Ectodermal cell (in vitro differentiated cells): Measurements from ENCODE around the gene ST7.
"Not testable (repeated sequence)": the region's sequence is repeated elsewhere in the genome, so short reads cannot be mapped to it uniquely, and the experiment has no call there.

Source experiments
- H3K27ac ChIP-seq: 2 replicates; pipeline ENCODE4 v1.7.0; 2013; ENCODE audit warnings: mild to moderate bottlenecking, low read depth, low read length; ENCODE audit not compliant: insufficient read depth, poor library complexity, severe bottlenecking
- H3K27me3 ChIP-seq: 2 replicates; pipeline ENCODE4 v1.7.0; 2013; ENCODE audit warnings: mild to moderate bottlenecking, low read length; ENCODE audit not compliant: insufficient read depth, control insufficient read depth, poor library complexity, severe bottlenecking
- H3K36me3 ChIP-seq: one replicate; pipeline ENCODE4 v1.7.0; 2013; ENCODE audit warnings: low read length; ENCODE audit not compliant: control insufficient read depth, insufficient read depth
- H3K4me1 ChIP-seq: one replicate; pipeline ENCODE4 v1.7.0; 2013; ENCODE audit warnings: low read length; ENCODE audit not compliant: control insufficient read depth, insufficient read depth
- H3K4me3 ChIP-seq: 2 replicates; pipeline ENCODE4 v1.7.0; 2013; ENCODE audit warnings: low read depth, low read length, control low read depth; ENCODE audit not compliant: insufficient read depth
- H3K9me3 ChIP-seq: 2 replicates; pipeline ENCODE4 v1.7.0; 2013; ENCODE audit warnings: mild to moderate bottlenecking, low read length, moderate library complexity; ENCODE audit not compliant: control insufficient read depth
- WGBS, 2 experiments: methylation state at CpG; one replicate each; pipeline ENCODE4 v1.1.7; 2013; ENCODE audit warnings: missing lambda C conversion rate in 2 of 2; 5-methylcytosine and 5-hydroxymethylcytosine counted together

The ST7 gene

DNA sequence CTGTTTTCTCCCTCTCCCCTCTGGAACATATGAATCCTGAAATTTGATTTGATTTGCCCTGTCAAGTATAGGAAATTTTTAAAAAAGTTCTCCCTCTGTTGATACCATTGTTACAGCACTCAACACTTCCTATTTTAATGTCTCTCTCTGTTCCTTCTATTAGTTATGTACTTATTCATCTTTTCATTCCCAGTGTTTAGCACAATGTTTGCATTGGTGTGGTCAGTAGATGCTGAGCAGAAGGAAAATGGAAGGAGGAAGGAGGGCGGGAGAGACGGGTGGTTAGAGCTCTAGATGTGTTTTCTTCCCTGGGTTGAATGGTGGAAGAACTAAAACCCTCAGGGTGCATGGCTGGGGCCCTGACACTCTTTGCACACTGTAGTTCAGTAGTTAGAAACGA is 290.1 kb downstream of the ST7 start:
- Histone ChIP-seq H3K27me3 (no peaks in the 10 kb centered on the region), H3K27ac (no peak overlapping the region), H3K4me1 (no peaks in the 10 kb centered on the region), H3K4me3 (no peak overlapping the region), H3K36me3 (no peaks in the 10 kb centered on the region), H3K9me3 (no peaks in the 10 kb centered on the region)
- 93% methylated on average over 3 of the region's 3 CpGs for WGBS, 2 experiments

DNA sequence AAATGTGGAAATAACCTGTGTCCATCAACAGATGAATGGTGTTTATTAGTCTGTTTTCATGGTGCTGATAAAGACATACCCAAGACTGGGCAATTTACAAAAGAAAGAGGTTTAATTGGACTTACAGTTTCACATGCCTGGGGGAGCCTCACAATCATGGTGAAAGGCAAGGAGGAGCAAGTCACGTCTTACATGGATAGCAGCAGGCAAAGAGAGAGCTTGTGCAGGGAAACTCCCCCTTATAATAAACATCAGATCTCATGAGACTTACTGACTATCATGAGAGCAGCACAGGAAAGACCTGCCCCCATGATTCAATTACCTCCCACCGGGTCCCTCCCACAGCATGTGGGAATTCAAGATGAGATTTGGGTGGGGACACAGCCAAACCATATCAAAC is 292.4 kb downstream of the ST7 start:
- 89 to 100% methylated on average over 1 to 2 of the region's 2 CpGs for WGBS, 2 experiments
- H3K36me3 ChIP-seq, H3K27me3 ChIP-seq, H3K27ac ChIP-seq, H3K9me3 ChIP-seq, H3K4me1 ChIP-seq, H3K4me3 ChIP-seq: not testable (repeated sequence)

GRCh38 chr7:117247809-117248208 is 294.5 kb downstream of the ST7 start:
- no peaks in the 10 kb centered on the region for H3K27me3 ChIP-seq
- no peak overlapping the region for H3K4me3 ChIP-seq
- 75 to 80% methylated on average over 4 of the region's 4 CpGs for WGBS, 2 experiments
- no peaks in the 10 kb centered on the region for H3K36me3 ChIP-seq
- no peaks in the 10 kb centered on the region for H3K4me1 ChIP-seq
- no peak overlapping the region for H3K27ac ChIP-seq
- no peaks in the 10 kb centered on the region for H3K9me3 ChIP-seq

DNA sequence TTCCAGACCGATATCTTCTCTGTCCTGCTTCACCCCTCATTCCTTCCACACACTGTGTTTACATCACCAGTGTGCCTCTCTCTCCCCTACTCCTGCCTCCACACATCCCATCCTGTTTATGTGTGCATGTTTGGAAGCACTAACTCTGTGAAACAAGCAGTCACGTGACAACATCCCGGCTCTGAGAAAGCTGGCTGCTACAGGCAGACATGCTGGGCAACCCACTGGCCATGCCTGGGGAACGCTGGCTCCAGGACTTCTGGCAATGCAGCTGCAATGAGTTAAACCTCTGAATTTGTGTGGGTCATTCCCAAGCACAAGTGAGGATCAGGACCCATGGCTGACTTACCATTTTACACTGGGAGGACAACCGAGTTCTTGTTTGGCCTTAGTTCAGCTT is 295.5 kb downstream of the ST7 start:
- Histone ChIP-seq H3K9me3 (no peaks in the 10 kb centered on the region), H3K36me3 (no peaks in the 10 kb centered on the region), H3K4me1 (no peaks in the 10 kb centered on the region), H3K4me3 (no peak overlapping the region), H3K27me3 (no peaks in the 10 kb centered on the region), H3K27ac (no peak overlapping the region)
- WGBS, 2 experiments = 89 to 92% methylated on average over 5 of the region's 5 CpGs

DNA sequence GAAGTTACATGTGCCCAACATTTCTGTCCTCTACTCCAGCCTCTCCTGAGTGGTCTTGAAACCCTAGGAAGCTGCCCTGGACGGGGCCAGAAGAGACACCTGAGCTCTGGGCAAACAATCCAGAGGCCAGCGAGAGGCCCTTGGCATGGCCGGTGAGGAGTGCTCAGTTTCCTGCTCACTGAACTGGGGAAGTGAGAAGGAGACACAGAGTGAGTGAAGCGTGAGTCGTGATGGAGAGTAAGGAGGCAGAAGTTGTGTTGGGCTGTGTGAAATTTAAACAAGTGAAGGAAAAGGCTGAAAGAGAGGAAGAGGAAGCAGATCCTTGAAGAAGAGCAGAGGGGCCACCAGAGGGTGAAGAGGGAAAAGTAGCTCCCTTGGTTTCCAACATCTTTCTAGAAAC is 296.4 kb downstream of the ST7 start:
- WGBS, 2 experiments = 90 to 92% methylated on average over 5 of the region's 5 CpGs
- no peak overlapping the region for H3K27ac ChIP-seq

DNA sequence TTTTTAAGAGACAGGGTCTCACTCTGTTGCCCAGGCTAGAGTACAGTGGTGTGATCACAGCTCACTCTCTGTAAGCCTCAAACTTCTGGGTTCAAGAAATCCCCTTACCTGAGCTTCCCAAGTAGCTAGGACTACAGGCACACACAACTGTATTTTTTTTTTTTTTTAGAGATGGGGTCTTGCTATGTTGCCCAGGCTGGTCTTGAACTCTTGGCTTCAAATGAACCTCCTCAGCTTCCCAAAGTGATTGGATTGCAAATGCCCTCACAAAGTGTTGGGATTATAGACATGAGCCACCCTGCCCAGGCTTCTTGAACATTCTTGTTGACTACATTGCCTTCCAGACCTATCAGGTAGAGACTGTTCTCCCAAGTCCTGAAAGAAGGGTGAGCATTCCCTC is 296.9 kb downstream of the ST7 start:
- Histone ChIP-seq H3K27me3 (no peaks in the 10 kb centered on the region), H3K4me3 (no peak overlapping the region), H3K36me3 (no peaks in the 10 kb centered on the region), H3K4me1 (no peaks in the 10 kb centered on the region), H3K27ac (no peak overlapping the region), H3K9me3 (no peaks in the 10 kb centered on the region)

More for the DNA sequence above, 296.4 kb downstream of the ST7 start:
- Histone ChIP-seq H3K4me1 (no peaks in the 10 kb centered on the region), H3K9me3 (no peaks in the 10 kb centered on the region), H3K4me3 (no peak overlapping the region), H3K36me3 (no peaks in the 10 kb centered on the region), H3K27me3 (no peaks in the 10 kb centered on the region)

DNA sequence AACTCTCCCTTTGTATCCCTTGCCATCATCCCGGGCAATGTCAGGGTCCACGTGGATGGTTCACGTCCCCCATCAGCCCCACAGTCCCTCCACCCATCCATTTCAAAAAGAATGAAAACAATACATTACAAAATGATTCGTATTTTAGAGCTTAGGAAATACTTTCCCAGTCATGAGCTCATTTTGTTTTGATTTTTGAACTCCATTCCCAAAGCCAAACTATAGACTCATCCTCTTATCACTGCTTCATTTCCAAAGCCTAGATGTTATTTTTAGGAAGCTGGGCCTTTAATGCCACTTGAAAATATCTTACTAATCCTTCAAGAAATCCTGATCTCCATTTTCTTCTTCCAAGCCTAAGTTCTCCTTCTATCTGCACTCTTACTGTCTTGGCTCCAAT is 297.5 kb downstream of the ST7 start:
- H3K4me3 ChIP-seq = no peak overlapping the region
- WGBS, 2 experiments = 80% methylated on average over 4 of the region's 4 CpGs
- no peaks in the 10 kb centered on the region for H3K27me3 ChIP-seq
- no peak overlapping the region for H3K27ac ChIP-seq
- no peaks in the 10 kb centered on the region for H3K9me3 ChIP-seq
- H3K4me1 ChIP-seq = no peaks in the 10 kb centered on the region
- H3K36me3 ChIP-seq = no peaks in the 10 kb centered on the region

- no peak overlapping the region for H3K4me3 ChIP-seq
- H3K9me3 ChIP-seq = no peaks in the 10 kb centered on the region
- no peaks in the 10 kb centered on the region for H3K4me1 ChIP-seq
- 93% methylated on average over 4 of the region's 4 CpGs for WGBS, 2 experiments
- H3K27me3 ChIP-seq = no peaks in the 10 kb centered on the region
- no peaks in the 10 kb centered on the region for H3K36me3 ChIP-seq
- H3K27ac ChIP-seq = no peak overlapping the region
These were observed 298.4 kb downstream of the ST7 start for GRCh38 chr7:117251687-117252086.

GRCh38 chr7:117259615-117260014 is 306.3 kb downstream of the ST7 start:
- no peak overlapping the region for H3K27ac ChIP-seq
- no peaks in the 10 kb centered on the region for H3K9me3 ChIP-seq
- H3K4me1 ChIP-seq = no peaks in the 10 kb centered on the region
- no peaks in the 10 kb centered on the region for H3K27me3 ChIP-seq
- H3K36me3 ChIP-seq = no peaks in the 10 kb centered on the region
- 95 to 100% methylated on average over 1 of the region's 1 CpG for WGBS, 2 experiments
- no peak overlapping the region for H3K4me3 ChIP-seq

DNA sequence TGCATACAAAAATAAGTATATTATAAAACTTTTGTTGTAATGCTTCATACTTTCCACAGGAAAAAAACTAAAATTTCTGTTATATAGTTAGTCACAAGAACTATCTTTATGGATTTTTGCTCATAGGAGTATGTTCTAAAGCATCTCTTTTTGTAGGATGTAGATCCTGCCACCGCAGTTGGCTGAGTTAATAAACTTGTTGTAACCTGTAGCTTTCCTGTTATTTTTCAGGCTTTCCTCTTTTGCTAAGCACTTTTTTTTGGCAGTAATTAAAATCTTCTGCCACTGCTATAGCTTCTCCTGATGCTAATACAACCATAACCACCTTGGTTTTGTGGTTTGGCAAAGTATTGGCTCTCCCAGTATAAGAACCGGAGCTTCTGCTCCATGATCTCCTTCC is 309.2 kb downstream of the ST7 start:
- Histone ChIP-seq H3K27ac (no peak overlapping the region), H3K4me3 (no peak overlapping the region), H3K27me3 (no peaks in the 10 kb centered on the region), H3K36me3 (no peaks in the 10 kb centered on the region), H3K4me1 (no peaks in the 10 kb centered on the region), H3K9me3 (no peaks in the 10 kb centered on the region)
- 93 to 95% methylated on average over 2 of the region's 2 CpGs for WGBS, 2 experiments

- Histone ChIP-seq H3K27ac (no peak overlapping the region), H3K9me3 (no peaks in the 10 kb centered on the region), H3K27me3 (no peaks in the 10 kb centered on the region), H3K4me1 (no peaks in the 10 kb centered on the region), H3K4me3 (no peak overlapping the region), H3K36me3 (no peaks in the 10 kb centered on the region)
- 100% methylated on average over 1 of the region's 1 CpG for WGBS, 2 experiments
These were observed 311.4 kb downstream of the ST7 start for GRCh38 chr7:117264716-117265115.
